CD4-positive, alpha-beta T cell treated with Interleukin-1 beta for 1 hour (primary cell): ENCODE measurements around the gene CD22.

Experiments used
- DNase-seq, 2 donors: peaks; one replicate each; pipeline ENCODE4 v3.0.0-alpha.2; 2020 to 2022

CD22 gene

GRCh38 chr19:35296644-35297514 is 32.1 kb upstream of the CD22 start:
- no peak for DNase-seq

- no peak for DNase-seq
Observed at GRCh38 chr19:35297515-35297848, 31.5 kb upstream of the CD22 start.

GRCh38 chr19:35297922-35298321 is 31.1 kb upstream of the CD22 start:
- no peak for DNase-seq

- no peak for DNase-seq
Observed at GRCh38 chr19:35298561-35298972, 30.4 kb upstream of the CD22 start.

- DNase-seq: no peak
Observed at GRCh38 chr19:35299523-35300338, 29.3 kb upstream of the CD22 start.

GRCh38 chr19:35300339-35300649 is 28.7 kb upstream of the CD22 start:
- DNase-seq: no peak

GRCh38 chr19:35301961-35302360 is 27.0 kb upstream of the CD22 start:
- no peak for DNase-seq

- DNase-seq: no peak
Observed at GRCh38 chr19:35302446-35302845, 26.5 kb upstream of the CD22 start.

- no peak for DNase-seq
Observed at GRCh38 chr19:35303357-35303915, 25.6 kb upstream of the CD22 start.

GRCh38 chr19:35304036-35304435 is 25.0 kb upstream of the CD22 start:
- DNase-seq: no peak

GRCh38 chr19:35305181-35305580 is 23.8 kb upstream of the CD22 start:
- DNase-seq: no peak

GRCh38 chr19:35306473-35307246 is 22.3 kb upstream of the CD22 start:
- DNase-seq: no peak

- no peak for DNase-seq
Observed at GRCh38 chr19:35307931-35308330, 21.1 kb upstream of the CD22 start.

GRCh38 chr19:35308910-35309309 is 20.1 kb upstream of the CD22 start:
- DNase-seq: no peak

GRCh38 chr19:35309481-35310279 is 19.3 kb upstream of the CD22 start:
- DNase-seq: no peak

GRCh38 chr19:35310331-35310730 is 18.7 kb upstream of the CD22 start:
- DNase-seq: no peak

GRCh38 chr19:35310811-35311465 is 18.0 kb upstream of the CD22 start:
- DNase-seq: no peak

- no peak for DNase-seq
Observed at GRCh38 chr19:35311901-35312665, 16.9 kb upstream of the CD22 start.

- no peak for DNase-seq
Observed at GRCh38 chr19:35313587-35313986, 15.4 kb upstream of the CD22 start.

- DNase-seq: no peak
Observed at GRCh38 chr19:35314031-35314430, 15.0 kb upstream of the CD22 start.

GRCh38 chr19:35314858-35315470 is 14.0 kb upstream of the CD22 start:
- no peak for DNase-seq
